Stimulated activated CD4-positive, alpha-beta T cell treated with anti-CD3 and anti-CD28 coated beads, Interleukin-2, amount 100 ng/mL, for 24 hours (primary cell): Measurements from ENCODE around the gene SMARCD2.
"Not testable (repeated sequence)": the region's sequence is repeated elsewhere in the genome, so short reads cannot be mapped to it uniquely, and the experiment has no call there.

Experiments used
- DNase-seq, 2 donors: peaks; one replicate each; pipeline ENCODE4 v3.0.0-alpha.2; 2020

Gene SMARCD2

DNA sequence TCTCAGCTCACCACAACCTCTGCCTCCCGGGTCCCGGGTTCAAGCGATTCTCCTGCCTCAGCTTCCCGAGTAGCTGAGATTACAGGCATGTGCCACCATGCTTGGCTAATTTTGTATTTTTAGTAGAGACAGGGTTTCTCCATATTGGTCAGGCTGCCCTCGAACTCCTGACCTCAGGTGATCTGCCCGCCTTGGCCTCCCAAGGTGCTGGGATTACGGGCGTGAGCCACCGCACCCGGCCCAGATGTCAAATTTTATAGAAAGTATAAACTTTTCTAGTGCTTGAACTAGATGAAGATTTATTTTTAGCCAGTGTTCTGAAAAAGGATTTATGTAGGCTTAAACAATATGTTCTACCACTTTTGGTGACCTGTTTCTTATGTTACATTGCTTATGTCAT lies 46.1 kb downstream of the SMARCD2 start:
- not testable (repeated sequence) for DNase-seq

DNA sequence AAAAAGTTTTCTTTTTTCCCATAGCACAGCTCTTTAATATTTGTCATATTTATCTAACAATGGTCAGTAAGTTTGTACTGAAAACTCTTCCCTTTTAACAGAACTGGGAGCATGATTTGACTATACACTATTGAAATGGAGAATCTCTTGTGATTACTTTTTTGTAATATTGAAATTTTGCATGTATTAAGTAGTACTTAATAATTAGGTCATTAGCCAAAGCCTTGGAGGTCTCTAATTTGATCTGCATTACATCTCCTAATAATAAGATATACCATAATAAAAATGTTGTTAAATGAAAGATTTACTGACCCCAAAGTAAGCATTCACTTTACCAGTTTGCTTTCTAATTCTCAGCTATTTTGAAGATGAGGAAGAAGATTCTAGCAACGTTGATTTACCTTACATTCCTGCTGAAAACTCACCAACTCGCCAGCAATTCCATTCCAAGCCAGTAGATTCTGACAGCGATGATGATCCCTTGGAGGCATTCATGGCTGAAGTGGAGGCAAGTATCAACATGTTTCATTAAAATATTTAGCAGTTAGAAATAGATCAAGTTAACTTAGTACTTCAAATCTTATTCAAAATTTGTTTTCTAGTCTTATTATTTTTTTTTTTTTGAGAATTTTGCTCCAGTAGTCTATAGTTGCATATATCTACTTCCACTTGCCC lies 50.3 kb downstream of the SMARCD2 start:
- DNase-seq = no peak

DNA sequence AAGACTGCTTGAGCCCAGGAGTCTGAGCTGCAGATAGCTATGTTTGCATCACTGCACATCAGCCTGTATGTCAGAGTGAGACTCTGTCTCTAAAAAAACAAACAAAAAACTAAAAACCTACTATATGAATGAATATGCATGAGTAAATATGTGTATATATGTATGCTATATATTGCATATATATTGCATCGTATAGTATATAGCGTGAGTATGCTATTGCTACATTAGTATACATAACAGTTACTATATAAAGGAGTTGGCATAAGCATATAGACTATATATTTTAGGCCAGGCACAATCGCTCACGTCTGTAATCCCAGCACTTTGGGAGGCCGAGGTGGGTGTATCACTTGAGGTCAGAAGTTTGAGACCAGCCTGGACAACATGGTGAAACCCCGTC lies 52.4 kb downstream of the SMARCD2 start:
- DNase-seq = no peak

DNA sequence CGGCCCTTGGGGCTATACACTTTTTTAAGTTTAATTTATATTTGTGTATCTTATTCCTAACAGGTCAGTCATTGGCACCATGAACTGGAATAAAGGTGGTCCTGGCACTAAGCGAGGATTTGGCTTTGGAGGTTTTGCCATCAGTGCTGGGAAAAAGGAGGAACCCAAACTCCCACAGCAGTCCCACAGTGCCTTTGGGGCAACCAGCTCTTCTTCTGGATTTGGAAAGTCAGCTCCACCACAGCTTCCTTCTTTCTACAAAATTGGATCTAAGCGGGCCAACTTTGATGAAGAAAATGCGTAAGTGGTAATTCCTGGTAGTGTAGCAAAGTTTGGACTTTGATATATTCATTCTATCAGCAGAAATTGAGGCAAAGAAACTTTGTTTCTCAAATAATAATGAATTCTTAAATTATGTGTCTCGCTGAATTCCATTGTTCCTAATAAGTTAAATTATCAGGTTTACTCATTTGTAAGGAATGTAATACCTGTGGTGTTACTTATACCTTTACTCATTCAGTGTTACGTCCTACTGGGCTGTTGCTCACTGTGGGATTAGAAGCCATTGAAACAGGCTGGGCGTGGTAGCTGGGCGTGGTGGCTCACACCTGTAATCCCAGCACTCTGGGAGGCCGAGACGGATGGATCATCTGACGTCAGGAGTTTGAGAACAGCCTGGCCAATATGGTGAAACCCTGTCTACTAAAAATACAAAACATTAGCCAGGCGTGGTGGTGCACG lies 55.3 kb downstream of the SMARCD2 start:
- no peak for DNase-seq

DNA sequence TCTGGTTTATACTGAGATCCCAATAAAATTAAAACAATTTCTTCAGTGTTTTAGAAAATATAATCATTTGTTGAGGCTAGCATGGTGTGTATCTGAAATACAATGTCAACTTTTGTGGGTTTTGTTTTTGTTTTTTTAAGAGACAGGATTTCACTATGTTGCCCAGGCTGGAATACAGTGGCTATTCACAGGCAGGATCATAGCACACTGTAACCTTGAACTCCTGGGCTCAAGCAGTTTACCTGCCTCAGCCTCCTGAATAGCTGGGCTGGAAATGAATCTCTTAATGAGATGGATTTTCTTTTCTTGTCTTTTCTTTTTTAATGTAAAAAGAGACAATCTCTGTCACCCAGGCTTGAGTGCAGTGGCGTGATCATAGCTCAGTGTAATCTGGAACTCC lies 56.4 kb downstream of the SMARCD2 start:
- no peak for DNase-seq

DNA sequence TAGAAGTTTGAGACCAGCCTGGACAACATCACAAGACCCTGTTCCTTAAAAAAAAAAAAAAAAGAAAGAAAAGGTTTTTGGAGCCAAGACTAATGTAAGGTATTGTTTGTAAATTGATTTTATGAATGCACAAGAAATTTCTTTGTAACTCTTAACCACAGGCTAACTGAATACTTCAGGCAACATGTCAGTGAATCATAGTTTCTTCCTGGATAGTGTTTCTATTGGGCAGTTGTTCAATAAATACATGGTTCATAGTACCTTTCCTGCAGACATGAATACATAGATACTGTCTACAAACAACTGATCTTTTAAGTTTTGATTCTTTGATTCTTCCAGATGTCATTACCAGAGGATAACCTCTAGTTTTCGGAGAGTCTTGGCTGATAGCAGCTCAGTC lies 56.9 kb downstream of the SMARCD2 start:
- DNase-seq = no peak

DNA sequence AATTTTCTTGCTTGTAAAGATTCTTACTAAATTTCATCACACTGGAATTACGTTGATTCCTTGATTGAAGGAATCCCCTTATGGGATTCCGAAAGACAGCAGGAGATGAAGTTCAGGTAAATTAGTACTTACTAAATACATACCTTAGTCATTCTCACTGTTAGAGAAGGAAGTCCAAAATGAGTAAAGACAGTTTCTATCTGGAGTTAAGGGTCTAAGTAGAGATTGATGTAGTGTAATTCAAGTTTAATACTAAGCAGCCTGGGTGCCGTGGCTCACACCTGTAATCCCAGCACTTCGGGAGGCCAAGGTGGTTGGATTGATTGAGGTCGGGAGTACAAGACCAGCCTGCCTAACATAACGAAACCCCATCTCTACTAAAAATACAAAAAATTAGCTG lies 59.0 kb downstream of the SMARCD2 start:
- no peak for DNase-seq
